Activated CD4-positive, alpha-beta T cell treated with anti-CD3 and anti-CD28 coated beads, Interleukin-10, Interleukin-2, amounts not matched to agents 100 ng/mL and 50 ng/mL, durations not matched to agents 16 hours and 8 hours (primary cell): Measurements from ENCODE around the gene DDX41.
"Not testable (repeated sequence)": the region's sequence is repeated elsewhere in the genome, so short reads cannot be mapped to it uniquely, and the experiment has no call there.

ENCODE experiments used
- DNase-seq: peaks from one replicate; pipeline ENCODE4 v3.0.0-alpha.2; 2020

Gene DDX41

DNA sequence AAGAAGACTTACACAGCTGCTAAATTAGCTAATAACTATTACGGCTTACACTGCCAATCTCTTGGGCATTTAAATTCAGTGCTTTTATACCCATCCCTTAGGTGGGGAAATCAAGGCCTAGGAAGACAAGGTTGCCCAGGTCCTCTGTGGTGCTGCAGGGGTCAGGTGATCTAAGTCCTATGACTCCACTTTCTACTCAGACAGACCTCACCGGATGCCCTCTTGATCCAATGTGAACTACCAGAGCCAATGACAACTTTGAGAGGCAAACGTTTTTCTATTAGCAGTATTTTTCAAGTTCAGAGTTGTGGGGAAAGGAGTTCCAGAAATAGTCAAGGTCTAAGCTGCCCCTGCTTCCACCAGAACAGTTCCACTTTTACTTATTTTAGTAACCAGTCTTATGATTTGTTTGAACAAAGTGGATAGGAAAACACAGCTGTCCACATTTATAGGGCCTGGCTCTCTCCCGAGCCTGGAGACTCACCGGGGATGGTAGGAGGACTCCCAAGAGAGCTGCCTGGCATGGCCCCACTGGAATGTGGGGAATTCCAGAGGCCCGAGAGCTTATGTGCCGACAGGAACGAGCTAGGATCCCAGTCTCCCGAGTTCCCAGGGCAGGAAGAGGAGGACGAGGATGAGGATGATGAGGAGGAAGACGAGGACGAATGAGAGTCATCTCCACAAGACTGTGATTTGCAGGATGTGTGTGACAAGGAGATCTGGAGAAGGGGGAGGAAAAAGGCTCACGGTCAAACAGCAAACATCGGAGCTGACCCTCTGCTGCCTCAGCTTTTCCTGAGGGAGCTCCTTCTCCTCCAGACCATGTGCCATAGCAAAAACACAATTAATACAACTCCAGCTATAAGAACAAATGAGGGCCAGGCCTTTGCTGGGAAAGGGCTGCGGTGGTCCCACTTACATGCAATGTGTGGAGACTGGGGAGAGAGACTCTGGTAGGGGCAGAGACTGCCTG, 20.9 kb upstream of the DDX41 start:
- no peak for DNase-seq

DNA sequence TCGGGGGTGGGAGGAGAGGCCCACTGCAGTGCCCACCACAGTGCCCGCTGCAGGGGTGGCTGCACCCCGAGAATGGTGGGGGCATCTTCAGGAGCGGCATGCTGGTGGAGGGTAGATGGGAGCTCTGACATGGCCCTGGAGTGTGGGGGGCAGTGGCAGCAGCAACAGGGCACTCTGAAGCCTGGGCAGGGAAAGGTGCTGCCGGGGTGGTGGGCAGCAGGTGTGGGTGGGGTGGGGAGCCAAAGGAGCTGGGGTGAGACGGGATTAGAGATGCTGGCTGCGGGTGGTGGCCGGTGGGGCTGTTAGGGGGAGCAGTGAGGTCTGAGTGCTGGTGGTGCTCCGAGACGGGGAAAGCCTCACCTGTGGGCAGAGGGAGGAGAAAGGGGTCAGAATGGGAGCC, 19.6 kb upstream of the DDX41 start:
- DNase-seq = no peak

DNA sequence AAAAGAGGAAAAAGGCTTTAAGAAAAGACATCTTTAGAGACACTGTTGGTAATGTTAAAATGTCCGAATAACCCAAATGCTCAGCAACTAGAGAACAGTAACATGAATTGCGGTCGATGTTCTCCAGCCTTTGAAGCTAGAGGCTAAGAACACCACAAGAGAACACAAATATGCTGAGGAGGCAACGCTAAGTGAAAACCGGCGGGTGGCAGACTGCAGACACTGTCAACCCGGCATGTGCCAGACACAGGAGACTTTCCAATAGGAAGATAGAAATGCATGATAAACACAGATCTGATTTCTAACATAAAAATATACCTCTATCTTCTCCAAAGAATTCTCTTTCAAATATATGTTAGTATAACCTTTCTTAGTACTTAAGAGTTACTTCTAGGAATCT, 18.4 kb upstream of the DDX41 start:
- no peak for DNase-seq

GRCh38 chr5:177534433-177534832, 17.7 kb upstream of the DDX41 start:
- not testable (repeated sequence) for DNase-seq

DNA sequence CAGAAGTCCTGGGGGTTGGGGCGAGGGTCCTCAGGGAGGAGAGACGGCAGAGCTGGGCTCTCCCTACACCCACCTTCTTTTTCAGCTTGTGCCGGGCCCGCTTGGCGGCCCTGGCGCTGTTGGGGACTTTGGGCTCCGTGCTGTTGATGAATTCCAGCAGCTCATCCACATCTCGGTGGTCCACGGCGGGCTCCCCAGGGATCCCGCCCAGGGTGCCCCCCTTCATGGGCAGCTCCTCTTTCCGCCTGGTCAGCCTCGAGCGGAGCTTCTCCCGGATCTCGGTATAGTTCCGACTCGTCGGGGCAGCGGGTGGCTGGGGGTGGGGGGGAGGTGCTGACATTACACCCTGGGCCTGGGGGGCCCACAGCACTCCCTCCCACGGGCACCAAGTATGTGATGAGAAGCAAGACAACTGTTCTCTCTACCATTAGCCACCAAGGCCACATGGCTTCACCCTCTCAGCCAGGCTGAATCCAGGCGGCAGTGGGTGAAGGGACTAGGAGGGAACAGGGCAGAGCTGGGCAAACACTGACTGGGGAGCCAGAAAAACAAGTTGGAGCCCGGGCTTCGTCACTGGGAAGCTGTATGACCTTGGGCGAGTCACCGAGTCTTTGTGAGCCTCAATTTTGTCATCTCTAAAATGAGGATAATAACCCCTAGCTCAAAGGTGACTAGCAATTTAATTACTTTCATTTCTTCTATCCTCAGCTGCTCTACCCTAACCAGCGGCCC, 14.6 kb upstream of the DDX41 start:
- no peak for DNase-seq

DNA sequence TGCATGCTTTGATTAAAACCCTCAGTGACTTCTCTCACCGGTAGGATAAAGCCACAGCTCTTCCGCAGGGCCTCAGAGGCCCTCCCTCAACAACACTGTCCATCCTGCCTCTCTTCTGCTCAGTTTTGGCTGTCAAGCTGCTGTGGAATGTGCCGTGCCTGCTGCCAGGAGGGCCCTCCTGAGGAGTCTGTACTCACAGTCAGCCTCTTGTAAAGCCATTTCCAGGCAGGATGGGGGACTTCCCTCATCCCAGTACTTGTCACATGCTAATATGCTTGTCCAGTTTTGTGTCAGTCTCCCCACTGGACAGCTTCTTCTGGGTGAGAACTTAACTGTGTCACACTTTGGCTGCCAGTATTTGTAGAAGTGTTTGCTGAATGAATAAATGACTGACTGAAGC, 13.9 kb upstream of the DDX41 start:
- no peak for DNase-seq

DNA sequence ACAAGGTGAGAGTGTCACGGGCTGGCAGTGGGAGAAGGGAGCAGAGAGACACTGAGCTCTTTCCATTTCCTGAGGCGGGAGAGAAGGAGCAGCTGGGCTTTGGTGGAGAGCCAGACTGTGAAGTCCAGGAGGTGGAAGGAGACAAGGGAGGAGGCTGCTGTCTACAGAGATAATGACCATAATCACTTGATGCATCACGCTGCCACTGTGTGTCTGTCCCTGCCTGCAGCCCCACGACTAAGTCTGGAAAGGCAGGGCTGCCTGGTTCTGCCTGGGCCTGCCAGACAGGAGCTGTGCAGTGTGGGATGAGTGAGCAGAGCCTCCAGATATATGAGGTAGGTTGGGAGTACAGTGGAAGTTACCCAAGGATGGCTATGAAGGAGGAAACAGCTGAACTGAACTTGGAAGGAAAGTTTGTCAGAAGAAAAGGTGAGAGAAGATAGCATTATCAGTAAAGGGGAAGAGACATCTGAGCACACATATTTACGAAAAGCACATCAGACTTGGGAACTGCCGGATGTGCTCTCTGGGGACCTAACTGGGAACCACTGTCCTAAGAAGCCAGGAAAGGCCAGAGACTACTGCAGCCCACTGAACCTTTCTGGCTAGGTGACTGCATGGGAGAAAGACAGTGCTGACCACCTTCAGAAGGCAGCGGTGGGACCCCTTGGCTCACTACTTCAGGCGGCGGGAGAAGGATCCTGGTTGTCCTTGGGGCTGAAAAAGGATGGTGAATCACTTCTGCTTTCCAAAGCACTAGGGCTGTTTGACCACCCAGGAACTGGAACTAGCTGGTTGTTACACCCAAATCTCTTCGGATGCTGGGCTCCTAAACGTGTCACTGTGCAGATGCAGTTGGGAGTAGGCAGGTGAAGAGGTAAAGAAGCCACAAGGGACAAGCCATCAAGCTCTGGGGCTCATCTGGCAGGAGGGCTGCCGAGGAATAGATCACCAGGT, 12.8 kb upstream of the DDX41 start:
- DNase-seq = no peak

GRCh38 chr5:177528631-177529030, 11.9 kb upstream of the DDX41 start:
- no peak for DNase-seq

GRCh38 chr5:177527595-177527994, 10.8 kb upstream of the DDX41 start:
- no peak for DNase-seq

DNA sequence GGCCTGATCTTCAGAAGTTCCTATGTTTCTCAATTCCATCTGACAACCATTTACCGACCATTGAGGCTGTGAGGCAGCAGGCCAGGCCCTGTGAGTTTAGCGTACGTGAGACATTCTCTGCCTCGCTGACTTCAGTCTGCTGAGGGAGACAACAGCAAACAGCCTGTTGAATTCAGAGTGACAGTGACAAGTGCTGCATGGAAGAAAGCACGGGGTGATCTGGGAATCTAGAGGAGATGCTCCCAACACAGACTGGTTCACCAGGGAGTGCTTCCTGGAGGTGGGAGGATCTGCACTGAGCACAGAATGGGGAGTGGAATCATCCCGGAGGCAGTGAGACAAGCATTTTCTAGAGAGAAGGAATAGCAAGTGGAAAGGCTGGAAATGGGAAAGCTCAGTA, 10.0 kb upstream of the DDX41 start:
- DNase-seq = no peak

- DNase-seq = no peak
These were observed 9.4 kb upstream of the DDX41 start for GRCh38 chr5:177526191-177526590.

GRCh38 chr5:177524941-177525655, 8.3 kb upstream of the DDX41 start:
- no peak for DNase-seq

- no peak for DNase-seq
These were observed 7.8 kb upstream of the DDX41 start for GRCh38 chr5:177524539-177524900.

- DNase-seq = no peak
These were observed 7.2 kb upstream of the DDX41 start for GRCh38 chr5:177523711-177524538.

- no peak for DNase-seq
These were observed 4.3 kb upstream of the DDX41 start for GRCh38 chr5:177520916-177521513.

DNA sequence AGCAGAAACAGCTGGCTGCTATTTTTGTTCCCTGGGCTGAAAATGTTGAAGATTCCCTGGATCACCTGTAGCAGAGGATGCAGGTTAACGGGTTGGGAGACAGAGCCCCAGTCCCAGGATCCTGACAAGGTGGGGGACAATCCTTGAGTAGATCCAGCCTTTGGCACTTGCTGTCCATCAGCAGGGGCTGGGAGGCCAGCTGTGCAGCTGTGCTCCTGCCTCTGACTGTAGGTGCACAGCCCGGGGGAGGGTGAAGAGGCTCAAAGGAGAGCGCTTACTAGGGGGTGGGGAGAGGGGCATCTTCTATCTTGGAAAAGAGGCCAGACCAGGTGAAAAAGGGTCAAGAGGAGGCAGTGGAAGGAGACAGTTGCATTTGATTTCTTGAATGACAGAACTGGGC, 3.5 kb upstream of the DDX41 start:
- DNase-seq = no peak

DNA sequence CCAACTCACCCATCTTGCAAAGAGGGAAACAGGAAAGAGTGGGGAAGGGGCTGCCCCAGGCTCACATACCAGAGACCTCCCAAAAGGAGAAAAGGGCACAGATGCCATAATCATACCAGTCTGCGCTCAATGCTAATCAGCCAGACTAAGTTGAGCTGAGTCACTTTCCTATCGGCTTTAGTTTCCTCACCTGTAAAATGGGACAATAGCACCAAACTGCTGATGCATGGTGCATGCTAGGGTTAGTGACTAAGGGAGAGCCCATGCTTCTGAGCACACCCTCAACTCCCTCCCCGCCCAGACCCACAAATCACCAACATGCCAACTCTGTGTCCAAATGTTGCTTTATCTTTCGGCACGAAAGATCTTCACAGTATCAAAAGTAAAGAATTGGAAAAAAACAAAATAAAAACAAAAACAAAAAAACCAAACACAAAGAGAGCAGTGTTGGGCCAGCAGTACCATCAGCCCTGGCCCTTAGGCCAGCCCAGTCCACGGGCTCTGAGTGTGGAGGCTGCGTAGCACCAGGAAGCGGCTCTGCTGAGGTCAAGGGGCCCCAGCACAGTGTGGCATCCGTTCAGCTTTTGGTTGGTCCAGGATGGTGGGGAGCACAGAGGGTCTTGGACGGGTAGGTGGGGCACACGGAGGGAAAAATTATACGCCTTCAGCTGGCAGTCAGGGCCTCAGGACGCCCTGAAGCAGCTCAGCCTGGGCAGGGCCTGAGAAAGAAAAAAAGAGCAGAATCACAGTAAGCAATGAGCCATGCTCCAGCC, 2.9 kb upstream of the DDX41 start:
- no peak for DNase-seq

GRCh38 chr5:177515580-177515979, 1.2 kb downstream of the DDX41 start:
- DNase-seq = no peak

GRCh38 chr5:177514541-177514940, 2.2 kb downstream of the DDX41 start:
- no peak for DNase-seq

DNA sequence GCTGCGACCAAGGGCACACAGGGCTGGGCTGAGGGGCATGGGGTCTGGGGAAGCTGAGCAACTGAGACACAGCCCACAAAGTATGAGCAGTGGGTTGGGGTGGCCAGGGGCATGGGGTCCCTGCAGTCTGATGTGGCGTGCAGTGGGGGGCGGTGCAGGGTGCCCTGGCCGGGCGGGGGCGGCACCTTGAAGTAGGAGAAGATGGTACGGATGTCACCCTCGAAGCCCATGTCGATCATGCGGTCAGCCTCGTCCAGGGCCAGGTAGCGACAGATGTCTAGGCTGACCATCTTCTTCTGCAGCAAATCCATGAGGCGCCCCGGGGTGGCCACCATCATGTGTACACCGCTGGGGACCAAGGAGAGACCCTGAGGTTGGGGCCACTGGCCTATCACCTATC, 3.3 kb downstream of the DDX41 start:
- no peak for DNase-seq
